GM18499 (cell line): Measurements from ENCODE around the gene MED26.

Experiments used
- ATAC-seq: cut with Tn5 transposase; IDR thresholded peaks from one replicate; pipeline ENCODE4 v1.9.1; 2021; ENCODE audit warnings: moderate number of reproducible peaks; ENCODE audit not compliant: insufficient read depth, unreplicated experiment

MED26 gene

GRCh38 chr19:16618248-16618647 lies 9.8 kb downstream of the MED26 start:
- no peak for ATAC-seq

GRCh38 chr19:16615808-16616207 lies 12.2 kb downstream of the MED26 start:
- ATAC-seq, result no peak

GRCh38 chr19:16614941-16615340 lies 13.1 kb downstream of the MED26 start:
- ATAC-seq, result no peak

- ATAC-seq, result no peak
These were observed 14.2 kb downstream of the MED26 start for GRCh38 chr19:16613841-16614240.

GRCh38 chr19:16612636-16613035 lies 15.4 kb downstream of the MED26 start:
- ATAC-seq, result no peak

GRCh38 chr19:16611121-16611520 lies 16.9 kb downstream of the MED26 start:
- ATAC-seq, result no peak

- no peak for ATAC-seq
These were observed 18.3 kb downstream of the MED26 start for GRCh38 chr19:16609511-16610200.

- ATAC-seq, result no peak
These were observed 19.7 kb downstream of the MED26 start for GRCh38 chr19:16608290-16608739.

- ATAC-seq, result no peak
These were observed 20.2 kb downstream of the MED26 start for GRCh38 chr19:16607819-16608218.

GRCh38 chr19:16605553-16605994 lies 22.4 kb downstream of the MED26 start:
- ATAC-seq, result no peak

GRCh38 chr19:16605115-16605514 lies 22.9 kb downstream of the MED26 start:
- no peak for ATAC-seq

GRCh38 chr19:16604615-16605014 lies 23.4 kb downstream of the MED26 start:
- ATAC-seq, result no peak

- no peak for ATAC-seq
These were observed 24.9 kb downstream of the MED26 start for GRCh38 chr19:16603090-16603489.

GRCh38 chr19:16601378-16602052 lies 26.5 kb downstream of the MED26 start:
- no peak for ATAC-seq

GRCh38 chr19:16600824-16601223 lies 27.2 kb downstream of the MED26 start:
- ATAC-seq, result no peak

- no peak for ATAC-seq
These were observed 28.2 kb downstream of the MED26 start for GRCh38 chr19:16599655-16600346.

- no peak for ATAC-seq
These were observed 29.2 kb downstream of the MED26 start for GRCh38 chr19:16598848-16599247.

GRCh38 chr19:16596399-16596798 lies 31.6 kb downstream of the MED26 start:
- ATAC-seq, result no peak

- no peak for ATAC-seq
These were observed 32.9 kb downstream of the MED26 start for GRCh38 chr19:16595097-16595496.

GRCh38 chr19:16594681-16595091 lies 33.3 kb downstream of the MED26 start:
- ATAC-seq, result no peak

- ATAC-seq, result no peak
These were observed 33.8 kb downstream of the MED26 start for GRCh38 chr19:16594131-16594586.
